Lower lobe of right lung (tissue), 2 donors: ENCODE data around the gene TRIM41. TPM values are rescaled to one million over a fixed set of nuclear protein-coding genes. Genes with fewer than 3 reads are reported as not detected.
"Not testable (repeated sequence)": the region's sequence is repeated elsewhere in the genome, so short reads cannot be mapped to it uniquely, and the experiment has no call there.

Experiments used
- ATAC-seq, 2 donors: fragments of 200-7000 bp; cut with Tn5 transposase; one replicate each; pipeline ENCODE4 v1.9.1; 2020 to 2022; ENCODE audit warnings: mild to moderate bottlenecking in 2 of 2, moderate library complexity in 2 of 2
- DNase-seq: peaks from one replicate; pipeline ENCODE4 v3.0.0-alpha.2; 2020
- H3K27ac ChIP-seq: fragments of 200-600 bp; one replicate; pipeline ENCODE4 v1.8.0; 2022
- H3K27me3 ChIP-seq: fragments of 200-600 bp; one replicate; pipeline ENCODE4 v1.8.0; 2022; ENCODE audit warnings: low read depth
- H3K36me3 ChIP-seq: fragments of 200-600 bp; one replicate; pipeline ENCODE4 v1.8.0; 2022; ENCODE audit warnings: mild to moderate bottlenecking
- H3K4me1 ChIP-seq: fragments of 200-600 bp; one replicate; pipeline ENCODE4 v1.8.0; 2022
- H3K4me3 ChIP-seq: fragments of 200-600 bp; one replicate; pipeline ENCODE4 v1.8.0; 2022; ENCODE audit warnings: mild to moderate bottlenecking
- H3K9me3 ChIP-seq: fragments of 200-600 bp; one replicate; pipeline ENCODE4 v1.8.0; 2022
- intact Hi-C: fragments of 100-400 bp; cut with DNase I; formaldehyde crosslinking; loops from one replicate; pipeline ENCODE4 v1.11.0; 2022
- total RNA-seq: library from RNA; stranded (reverse); fragmentation: NEBNext Ultra II Directional; extraction: Animal tissue kit (Norgen Biotek cat#: 25700); gene quantifications from one replicate; pipeline ENCODE4 v1.2.1, GENCODE V29; 2021
- TF ChIP-seq, protein P1 (sequence below): fragments of 200-600 bp; IDR thresholded peaks from one replicate; pipeline ENCODE4 v1.8.0; 2022; ENCODE audit warnings: antibody characterized with exemption, mild to moderate bottlenecking
- donor health status: DM: no; HTN: yes; CAD: no; lungs with severe emphysema.

The TRIM41 gene
- total RNA-seq, 1 donor from 2014 or later, result 29.1 TPM

DNA sequence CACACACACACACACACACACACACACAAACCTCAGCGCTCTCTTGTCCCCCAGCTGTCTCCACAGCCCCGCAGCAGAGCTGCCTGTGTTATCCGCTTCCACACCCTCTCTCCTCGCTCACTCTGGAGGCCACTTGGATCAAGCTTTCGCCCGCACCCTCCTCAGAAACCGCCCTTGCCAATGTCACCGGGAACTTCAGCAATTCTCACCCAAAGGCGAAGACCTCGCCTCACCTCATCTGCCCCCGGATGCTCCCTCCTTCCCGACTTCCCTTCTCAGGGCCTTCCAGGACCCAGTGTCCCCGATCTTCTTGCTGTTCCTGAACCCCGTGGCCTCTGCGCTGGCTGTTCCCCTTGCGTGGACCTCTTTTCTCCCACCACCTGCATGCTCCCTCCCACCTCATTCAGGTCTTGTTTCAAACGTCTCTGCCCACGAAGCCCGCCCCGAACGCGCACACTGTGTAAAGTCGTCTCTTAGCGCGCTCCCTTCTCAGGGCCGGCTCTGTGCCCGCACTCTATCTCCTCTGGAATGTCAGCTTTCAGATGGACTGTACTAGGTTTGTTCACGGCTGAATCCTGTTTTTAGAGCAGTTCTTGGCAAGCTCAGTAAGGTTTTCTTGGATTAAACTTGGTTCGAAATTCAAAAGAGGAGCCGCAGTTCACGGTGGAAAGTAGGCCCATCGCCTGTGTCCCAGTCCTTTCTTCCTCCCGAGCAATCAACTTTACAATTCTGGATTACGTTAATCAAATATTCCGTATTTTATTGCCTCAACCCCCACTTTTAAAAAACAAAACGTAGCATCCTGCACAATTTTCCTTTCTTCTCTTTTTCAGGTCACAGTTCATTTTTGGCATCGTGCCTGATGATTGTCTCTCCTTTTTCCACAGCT lies 17.1 kb upstream of the TRIM41 start:
- Histone ChIP-seq H3K27ac (peak overlapping the region; percentile 71), H3K36me3 (no peaks in the 10 kb centered on the region), H3K9me3 (no peaks in the 10 kb centered on the region), H3K27me3 (no peaks in the 10 kb centered on the region), H3K4me3 (peak overlapping the region; percentile 71), H3K4me1 (peaks cover 28% of the 10 kb centered on the region)
- TF ChIP-seq, protein P1, sequence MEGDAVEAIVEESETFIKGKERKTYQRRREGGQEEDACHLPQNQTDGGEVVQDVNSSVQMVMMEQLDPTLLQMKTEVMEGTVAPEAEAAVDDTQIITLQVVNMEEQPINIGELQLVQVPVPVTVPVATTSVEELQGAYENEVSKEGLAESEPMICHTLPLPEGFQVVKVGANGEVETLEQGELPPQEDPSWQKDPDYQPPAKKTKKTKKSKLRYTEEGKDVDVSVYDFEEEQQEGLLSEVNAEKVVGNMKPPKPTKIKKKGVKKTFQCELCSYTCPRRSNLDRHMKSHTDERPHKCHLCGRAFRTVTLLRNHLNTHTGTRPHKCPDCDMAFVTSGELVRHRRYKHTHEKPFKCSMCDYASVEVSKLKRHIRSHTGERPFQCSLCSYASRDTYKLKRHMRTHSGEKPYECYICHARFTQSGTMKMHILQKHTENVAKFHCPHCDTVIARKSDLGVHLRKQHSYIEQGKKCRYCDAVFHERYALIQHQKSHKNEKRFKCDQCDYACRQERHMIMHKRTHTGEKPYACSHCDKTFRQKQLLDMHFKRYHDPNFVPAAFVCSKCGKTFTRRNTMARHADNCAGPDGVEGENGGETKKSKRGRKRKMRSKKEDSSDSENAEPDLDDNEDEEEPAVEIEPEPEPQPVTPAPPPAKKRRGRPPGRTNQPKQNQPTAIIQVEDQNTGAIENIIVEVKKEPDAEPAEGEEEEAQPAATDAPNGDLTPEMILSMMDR, result no peak
- intact Hi-C loops, result no loop called here
- ATAC-seq, result peak in 1 of 2 donors; percentile 25
- DNase-seq, result no peak

DNA sequence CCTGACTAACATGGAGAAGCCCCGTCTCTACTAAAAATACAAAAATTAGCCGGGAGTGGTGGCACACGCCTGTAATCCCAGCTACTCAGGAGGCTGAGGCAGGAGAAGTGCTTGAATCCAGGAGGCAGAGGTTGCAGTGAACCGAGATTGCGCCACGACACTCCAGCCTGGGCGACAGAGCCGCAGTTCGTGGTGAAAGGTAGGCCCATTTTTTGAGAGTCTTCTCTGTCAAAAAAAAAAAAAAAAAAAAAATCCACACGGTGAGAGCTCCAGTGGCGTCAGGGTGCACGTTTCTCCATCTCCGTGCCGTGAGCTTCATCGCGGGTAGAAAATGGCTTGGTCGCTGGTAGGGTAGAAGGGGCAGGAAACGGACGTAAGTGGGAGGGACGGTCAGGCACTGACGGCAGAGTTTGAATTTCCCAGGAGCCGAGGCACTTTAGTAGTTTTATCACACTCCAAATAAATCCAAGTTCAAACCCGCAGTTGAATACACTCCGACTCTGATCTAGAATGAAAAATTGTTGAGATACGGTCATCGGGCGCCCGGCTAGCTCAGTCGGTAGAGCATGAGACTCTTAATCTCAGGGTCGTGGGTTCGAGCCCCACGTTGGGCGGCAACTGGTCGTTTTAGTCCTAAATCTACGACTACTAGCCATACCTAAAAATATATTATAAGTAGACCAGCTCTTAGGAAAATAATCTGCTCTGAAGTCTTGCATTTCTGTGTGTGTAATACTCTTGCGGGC lies 15.7 kb upstream of the TRIM41 start:
- TF ChIP-seq, protein P1, result no peak
- H3K9me3 ChIP-seq, result no peaks in the 10 kb centered on the region
- peaks cover 28% of the 10 kb centered on the region for H3K4me1 ChIP-seq
- no peaks in the 10 kb centered on the region for H3K27me3 ChIP-seq
- peak overlapping the region; percentile 71 for H3K27ac ChIP-seq
- H3K4me3 ChIP-seq, result peak overlapping the region; percentile 71
- H3K36me3 ChIP-seq, result no peaks in the 10 kb centered on the region
- intact Hi-C loops, result no loop called here
- DNase-seq (peak; percentile 75), ATAC-seq (peak; percentile 57 to 73)

DNA sequence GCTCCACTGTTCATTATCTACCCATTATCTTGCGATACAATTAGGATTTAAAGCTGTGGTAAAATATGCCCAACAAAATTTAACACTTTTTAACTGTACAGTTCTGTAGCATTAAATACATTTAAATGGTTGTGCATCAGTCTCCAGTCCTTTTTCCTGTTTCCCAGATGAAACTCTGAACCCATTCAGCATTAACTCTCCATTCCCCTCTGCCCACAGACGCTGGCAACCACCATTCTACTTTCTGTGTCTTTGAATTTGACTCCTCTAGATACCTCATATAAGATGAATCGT lies 15.2 kb upstream of the TRIM41 start:
- intact Hi-C loops, result no loop called here
- Histone ChIP-seq H3K27me3 (no peaks in the 10 kb centered on the region), H3K36me3 (no peaks in the 10 kb centered on the region), H3K9me3 (no peaks in the 10 kb centered on the region), H3K4me1 (peaks cover 28% of the 10 kb centered on the region), H3K4me3 (peak overlapping the region; percentile 71), H3K27ac (peak overlapping the region; percentile 71)
- TF ChIP-seq, protein P1, result no peak
- no peak for DNase-seq
- ATAC-seq, result no peak

DNA sequence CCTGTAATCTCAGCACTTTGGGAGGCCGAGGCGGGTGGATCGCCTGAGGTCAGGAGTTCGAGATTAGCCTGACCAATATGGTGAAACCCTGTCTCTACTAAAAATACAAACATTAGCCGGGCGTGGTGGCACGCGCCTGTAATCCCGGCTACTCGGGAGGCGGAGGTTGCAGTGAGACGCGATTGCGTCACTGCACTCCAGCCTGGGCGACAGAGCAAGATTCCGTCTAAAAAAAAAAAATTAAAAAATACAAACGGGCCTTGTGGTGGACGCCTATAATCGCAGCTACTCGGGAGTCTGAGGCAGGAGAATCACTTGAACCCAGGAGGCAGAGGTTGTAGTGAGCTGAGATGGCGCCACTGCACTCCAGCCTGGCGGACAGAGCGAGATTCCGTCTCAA lies 14.1 kb upstream of the TRIM41 start:
- H3K4me3 ChIP-seq, intact Hi-C loops, DNase-seq, H3K27me3 ChIP-seq, H3K9me3 ChIP-seq, H3K27ac ChIP-seq, ATAC-seq, H3K36me3 ChIP-seq: not testable (repeated sequence)
- peaks cover 20% of the 10 kb centered on the region for H3K4me1 ChIP-seq

DNA sequence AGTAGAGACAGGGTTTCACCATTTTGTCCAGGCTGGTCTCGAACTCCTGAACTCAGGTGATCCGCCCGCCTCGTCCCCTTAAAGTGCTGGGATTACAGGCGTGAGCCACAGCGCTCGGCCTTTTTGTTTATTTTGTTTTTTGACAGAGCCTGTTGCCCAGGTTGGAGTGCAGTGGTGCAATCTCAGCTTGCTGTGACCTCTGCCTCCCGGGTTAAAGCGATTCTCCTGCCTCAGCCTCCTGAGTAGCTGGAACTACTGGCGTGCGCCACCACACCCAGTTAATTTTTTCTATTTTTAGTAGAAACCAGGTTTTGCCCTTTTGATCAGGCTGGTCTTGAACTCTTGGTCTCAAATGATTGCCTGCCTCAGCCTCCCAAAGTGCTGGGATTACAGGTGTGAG lies 12.9 kb upstream of the TRIM41 start:
- DNase-seq, intact Hi-C loops: not testable (repeated sequence)

DNA sequence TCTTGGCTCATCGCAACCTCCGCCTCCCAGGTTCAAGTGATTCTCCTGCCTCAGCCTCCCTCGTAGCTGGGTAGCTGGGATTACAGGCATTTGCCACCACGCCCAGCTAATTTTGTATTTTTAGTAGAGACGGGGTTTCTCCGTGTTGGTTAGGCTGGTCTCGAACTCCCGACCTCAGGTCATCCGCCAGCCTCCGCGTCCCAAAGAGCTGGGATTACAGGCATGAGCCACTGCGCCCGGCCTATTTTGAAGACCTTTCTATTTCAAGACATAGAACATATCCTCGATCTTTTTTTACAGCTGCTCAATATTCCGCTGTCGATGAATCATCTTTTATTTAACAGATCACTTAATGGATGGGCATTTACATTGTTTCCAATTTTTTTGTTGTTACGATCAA lies 12.4 kb upstream of the TRIM41 start:
- H3K9me3 ChIP-seq, intact Hi-C loops, H3K4me3 ChIP-seq, H3K4me1 ChIP-seq, H3K36me3 ChIP-seq, ATAC-seq, H3K27ac ChIP-seq, H3K27me3 ChIP-seq, DNase-seq: not testable (repeated sequence)

More for the DNA sequence above, 12.9 kb upstream of the TRIM41 start:
- H3K4me1 ChIP-seq, result peaks cover 15% of the 10 kb centered on the region
- not testable (repeated sequence) for ATAC-seq, H3K36me3 ChIP-seq, H3K27me3 ChIP-seq, H3K9me3 ChIP-seq, H3K4me3 ChIP-seq, H3K27ac ChIP-seq

DNA sequence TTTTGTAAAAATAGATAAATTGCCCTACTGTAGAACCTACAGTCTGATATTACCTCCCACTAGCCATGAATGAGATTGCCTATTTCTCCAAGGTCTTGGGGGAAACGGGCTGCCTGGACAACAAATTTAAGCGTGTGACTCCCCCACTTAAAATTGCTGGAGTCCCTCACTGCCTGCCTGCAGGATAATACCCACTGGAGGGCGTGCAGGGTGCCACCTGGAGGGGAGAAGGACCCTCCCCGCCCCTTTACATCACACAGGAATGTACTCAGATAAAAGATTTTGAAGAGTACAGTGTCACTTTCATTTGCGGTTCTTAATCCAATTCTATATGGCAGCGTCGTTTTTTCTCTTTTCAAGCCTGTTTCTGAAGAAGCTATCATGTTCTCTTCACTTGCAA lies 11.9 kb upstream of the TRIM41 start:
- Histone ChIP-seq H3K27me3 (no peaks in the 10 kb centered on the region), H3K36me3 (no peaks in the 10 kb centered on the region), H3K27ac (no peak overlapping the region), H3K9me3 (no peaks in the 10 kb centered on the region), H3K4me3 (no peak overlapping the region), H3K4me1 (peaks cover 9% of the 10 kb centered on the region)
- intact Hi-C loops, result no loop called here
- no peak for DNase-seq
- TF ChIP-seq, protein P1, result no peak
- no peak for ATAC-seq
